AG09309 (cell line): ENCODE measurements around the gene STPG1.

Experiments
- DNase-seq: peaks from one replicate; pipeline ENCODE4 v3.0.0-alpha.2; 2010; ENCODE audit warnings: low read depth
- H3K4me3 ChIP-seq: 2 replicates; pipeline ENCODE4 v1.5.1; 2011; ENCODE audit warnings: mild to moderate bottlenecking, low read depth, low read length, moderate library complexity; ENCODE audit not compliant: control insufficient read depth
- TF ChIP-seq, protein P1 (sequence below): IDR thresholded peaks from 2 replicates; pipeline ENCODE4 v1.5.1; 2011; ENCODE audit warnings: mild to moderate bottlenecking, low read depth, low read length, inconsistent platforms; ENCODE audit not compliant: insufficient read depth, control insufficient read depth; ENCODE audit errors: missing control alignments

STPG1 gene

DNA sequence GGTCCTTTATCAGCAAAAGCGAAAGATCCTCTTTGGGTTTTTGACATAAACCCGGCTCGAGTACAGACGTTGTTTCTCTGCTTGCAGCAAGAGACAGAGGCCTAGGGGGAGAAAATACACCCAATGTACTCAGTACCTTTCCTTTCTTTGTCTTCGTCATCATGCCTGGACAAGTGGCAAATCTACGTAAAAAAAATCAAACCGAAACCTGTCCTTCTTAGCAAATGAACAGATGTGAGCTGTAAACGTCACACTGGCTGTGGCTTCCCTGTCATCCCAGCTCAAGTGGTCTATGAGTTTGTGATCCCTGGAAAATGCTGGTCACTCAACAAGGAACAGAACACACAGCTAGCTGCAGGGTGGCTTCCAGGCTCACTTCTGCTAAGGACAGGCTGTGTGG lies 39.9 kb downstream of the STPG1 start:
- DNase-seq, result no peak
- TF ChIP-seq, protein P1, sequence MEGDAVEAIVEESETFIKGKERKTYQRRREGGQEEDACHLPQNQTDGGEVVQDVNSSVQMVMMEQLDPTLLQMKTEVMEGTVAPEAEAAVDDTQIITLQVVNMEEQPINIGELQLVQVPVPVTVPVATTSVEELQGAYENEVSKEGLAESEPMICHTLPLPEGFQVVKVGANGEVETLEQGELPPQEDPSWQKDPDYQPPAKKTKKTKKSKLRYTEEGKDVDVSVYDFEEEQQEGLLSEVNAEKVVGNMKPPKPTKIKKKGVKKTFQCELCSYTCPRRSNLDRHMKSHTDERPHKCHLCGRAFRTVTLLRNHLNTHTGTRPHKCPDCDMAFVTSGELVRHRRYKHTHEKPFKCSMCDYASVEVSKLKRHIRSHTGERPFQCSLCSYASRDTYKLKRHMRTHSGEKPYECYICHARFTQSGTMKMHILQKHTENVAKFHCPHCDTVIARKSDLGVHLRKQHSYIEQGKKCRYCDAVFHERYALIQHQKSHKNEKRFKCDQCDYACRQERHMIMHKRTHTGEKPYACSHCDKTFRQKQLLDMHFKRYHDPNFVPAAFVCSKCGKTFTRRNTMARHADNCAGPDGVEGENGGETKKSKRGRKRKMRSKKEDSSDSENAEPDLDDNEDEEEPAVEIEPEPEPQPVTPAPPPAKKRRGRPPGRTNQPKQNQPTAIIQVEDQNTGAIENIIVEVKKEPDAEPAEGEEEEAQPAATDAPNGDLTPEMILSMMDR, result no peak
- no peak overlapping the region for H3K4me3 ChIP-seq

GRCh38 chr1:24373044-24373443 lies 40.5 kb downstream of the STPG1 start:
- no peak for DNase-seq
- no peak overlapping the region for H3K4me3 ChIP-seq
- TF ChIP-seq, protein P1, result no peak

GRCh38 chr1:24369801-24370200 lies 43.8 kb downstream of the STPG1 start:
- DNase-seq, result no peak
- TF ChIP-seq, protein P1, result no peak

GRCh38 chr1:24369199-24369598 lies 44.4 kb downstream of the STPG1 start:
- peak; percentile 51 for DNase-seq
- TF ChIP-seq, protein P1, result no peak
- H3K4me3 ChIP-seq, result no peak overlapping the region

More at GRCh38 chr1:24369801-24370200, 43.8 kb downstream of the STPG1 start:
- no peak overlapping the region for H3K4me3 ChIP-seq

DNA sequence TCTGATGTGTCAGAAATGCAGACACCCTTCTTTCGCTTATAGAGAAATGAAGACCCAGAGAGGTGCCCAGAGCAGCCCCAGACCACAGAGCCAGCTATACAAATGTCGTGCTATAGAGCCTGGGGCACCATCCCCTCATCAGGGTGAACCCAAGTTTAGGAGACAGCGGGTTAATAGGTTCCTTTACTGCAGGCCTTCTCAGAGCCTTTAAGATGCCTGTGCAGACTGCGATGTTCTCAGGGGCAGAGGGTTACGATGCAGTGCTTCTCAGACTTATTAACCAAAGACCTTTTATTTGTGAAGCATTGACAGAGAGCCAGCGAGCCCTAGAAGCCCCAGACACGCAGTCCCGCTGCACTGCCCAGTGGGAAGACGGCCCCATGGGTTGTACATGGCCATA lies 46.9 kb downstream of the STPG1 start:
- H3K4me3 ChIP-seq, result no peak overlapping the region
- no peak for DNase-seq
- TF ChIP-seq, protein P1, result no peak

GRCh38 chr1:24364975-24365678 lies 48.5 kb downstream of the STPG1 start:
- peak; percentile 69 for DNase-seq
- TF ChIP-seq, protein P1, result no peak
- no peak overlapping the region for H3K4me3 ChIP-seq
